Measurements from ENCODE around the gene ADD2.

The ADD2 gene

DNA sequence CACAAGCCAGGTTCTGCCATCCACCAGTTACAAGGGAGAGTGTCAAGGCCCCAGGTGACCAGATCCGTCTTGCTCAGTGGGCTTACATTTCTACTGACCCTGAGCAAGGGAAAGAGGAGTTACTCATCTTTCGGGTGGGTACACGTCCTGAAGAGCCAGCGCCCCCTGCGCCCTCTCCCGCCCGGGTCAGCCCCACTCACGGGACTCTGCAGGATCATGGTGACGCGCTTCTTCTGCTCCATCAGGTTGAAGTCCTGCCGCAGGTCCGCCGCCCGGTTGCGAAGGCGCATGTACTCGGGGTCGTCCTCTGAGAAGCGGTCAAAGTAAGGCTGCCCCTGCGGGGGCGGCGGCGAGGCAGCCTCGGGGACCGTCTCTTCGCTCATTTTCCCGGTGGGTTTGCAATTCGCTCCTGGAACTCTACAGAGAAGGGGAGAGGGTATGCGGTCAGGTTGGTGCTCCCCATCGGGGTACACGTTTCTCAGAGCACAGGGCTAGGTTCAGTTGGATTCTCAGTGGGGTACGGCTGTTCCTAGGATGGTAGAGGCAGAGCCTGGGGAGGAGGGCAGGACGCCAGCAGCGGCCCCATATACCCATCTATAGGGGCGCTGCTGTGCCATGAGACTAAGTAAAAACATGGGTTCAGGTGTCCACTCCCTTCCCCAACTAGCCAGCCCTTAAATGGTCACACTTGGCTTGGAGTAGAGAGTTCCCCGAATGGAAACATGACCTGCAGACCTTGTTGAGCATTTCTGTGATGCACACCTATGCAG is 61.8 kb downstream of the ADD2 start:
- in situ Hi-C loops (cut with MboI; ENCODE audit: low sequenced_read_pairs) = no loop called here

DNA sequence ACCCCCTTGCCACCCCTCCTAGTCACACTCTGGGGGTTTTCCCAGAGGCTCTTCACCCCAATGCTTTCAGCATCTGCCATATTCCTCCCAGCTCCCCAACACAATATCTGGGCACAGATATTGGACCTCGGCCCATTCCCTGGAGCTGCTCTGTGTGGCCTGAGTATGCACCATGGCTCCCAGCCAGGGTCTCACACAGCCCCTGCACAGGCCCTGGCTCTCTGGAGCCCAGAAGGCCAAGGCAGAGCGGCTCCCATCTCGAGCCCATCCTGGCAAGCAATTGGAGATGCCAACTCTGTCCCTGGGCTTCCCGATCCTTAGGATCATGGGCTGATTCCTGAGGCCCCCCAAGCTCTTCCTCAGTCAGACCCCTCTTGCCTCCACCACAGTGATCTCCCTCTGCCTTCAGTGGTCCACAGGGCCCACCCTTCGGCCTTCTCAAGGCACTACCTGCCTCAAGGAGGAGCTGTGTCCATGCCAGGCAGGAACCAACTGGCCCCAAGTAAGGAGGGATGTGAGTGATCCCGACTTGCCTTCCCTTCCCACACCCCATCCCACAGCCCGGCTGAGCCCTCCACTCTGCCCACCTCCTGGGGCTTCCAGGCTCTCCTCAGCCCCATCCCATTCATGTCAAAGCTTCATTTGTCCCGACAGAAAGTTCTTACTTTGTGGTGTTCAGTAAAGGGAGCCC is 62.7 kb downstream of the ADD2 start:
- in situ Hi-C loops (cut with MboI; ENCODE audit: low sequenced_read_pairs) = no loop called here

DNA sequence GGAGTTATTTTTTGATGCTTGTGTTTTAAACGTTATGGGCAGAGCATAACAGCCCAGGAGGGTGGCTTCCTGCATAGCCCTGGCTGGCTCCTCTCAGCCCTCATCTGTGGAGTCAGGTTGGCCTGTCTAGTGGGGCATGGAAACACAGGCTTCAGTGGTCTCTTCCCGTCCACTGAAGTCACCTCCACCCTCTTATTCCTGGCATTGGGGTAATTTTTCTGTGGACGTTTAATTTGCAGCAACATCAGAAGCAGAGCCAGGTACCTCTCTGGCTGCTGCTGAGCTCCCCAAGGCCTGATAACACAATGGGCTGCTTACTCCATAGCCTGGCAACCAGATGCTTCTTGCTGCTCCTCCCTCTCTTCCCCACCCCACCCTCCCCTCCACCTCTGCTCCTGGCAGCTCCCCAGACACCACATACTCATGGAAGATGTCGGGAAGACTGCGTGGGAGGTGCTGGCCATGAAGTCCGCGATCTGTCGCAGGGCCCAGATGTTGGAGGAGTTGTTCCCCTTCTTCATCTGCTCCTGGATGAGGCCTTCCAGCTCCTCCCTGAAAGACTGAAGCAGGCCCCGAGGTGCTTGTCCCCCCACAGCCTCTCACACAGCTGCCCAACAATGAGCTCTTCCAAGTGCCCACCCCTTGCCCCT is 64.0 kb downstream of the ADD2 start:
- in situ Hi-C loops (cut with MboI; ENCODE audit: low sequenced_read_pairs) = no loop called here

DNA sequence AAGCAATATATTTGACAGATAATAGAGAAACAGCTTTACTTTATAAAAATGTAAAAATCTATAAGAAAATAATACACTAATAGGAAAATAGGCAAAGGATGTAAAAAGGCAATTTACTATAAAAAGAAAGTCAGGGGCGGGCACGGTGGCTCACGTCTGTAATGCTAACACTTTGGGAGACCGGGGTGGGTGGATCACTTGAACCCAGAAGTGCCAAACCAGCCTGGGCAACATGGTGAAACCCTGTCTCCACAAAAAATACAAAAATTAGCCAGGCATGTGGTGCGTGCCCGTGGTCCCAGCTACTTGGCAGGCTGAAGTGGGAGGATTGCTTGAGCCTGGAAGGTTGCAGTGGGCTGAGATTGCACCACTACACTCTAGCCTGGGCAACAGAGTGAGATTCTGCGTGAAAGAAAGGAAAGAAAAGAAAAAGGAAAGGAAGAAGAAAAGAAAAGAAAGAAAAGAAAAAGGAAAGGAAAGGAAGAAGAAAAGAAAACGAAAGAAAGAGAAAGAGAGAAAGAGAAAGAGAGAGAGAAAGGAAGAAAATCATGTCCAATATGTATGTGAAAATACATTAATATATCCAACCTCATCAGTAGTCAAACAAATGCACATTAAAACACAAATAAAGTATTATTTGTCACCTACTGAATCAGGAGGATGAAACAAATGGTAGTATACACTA is 65.1 kb downstream of the ADD2 start:
- in situ Hi-C loops (cut with MboI; ENCODE audit: low sequenced_read_pairs) = no loop called here

DNA sequence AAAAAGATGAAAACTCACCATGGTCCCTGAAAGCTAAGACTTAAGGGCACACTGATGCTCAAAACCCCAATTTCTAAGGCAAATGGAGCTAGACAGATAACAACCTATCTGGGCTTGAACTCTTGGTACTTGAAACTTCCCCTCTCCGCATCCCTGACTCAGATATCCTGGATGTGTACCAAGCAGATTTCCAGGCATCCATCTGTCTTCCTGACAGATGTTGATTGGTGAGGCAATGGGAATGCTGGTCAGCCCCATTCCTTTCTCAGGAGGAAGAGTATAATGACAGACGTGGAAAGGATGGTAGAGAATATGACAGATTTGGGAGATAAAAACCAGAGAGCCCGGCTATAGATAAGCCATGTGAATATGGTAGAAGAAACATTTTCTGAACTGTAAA is 69.2 kb downstream of the ADD2 start:
- in situ Hi-C loops (cut with MboI; ENCODE audit: low sequenced_read_pairs) = no loop called here

DNA sequence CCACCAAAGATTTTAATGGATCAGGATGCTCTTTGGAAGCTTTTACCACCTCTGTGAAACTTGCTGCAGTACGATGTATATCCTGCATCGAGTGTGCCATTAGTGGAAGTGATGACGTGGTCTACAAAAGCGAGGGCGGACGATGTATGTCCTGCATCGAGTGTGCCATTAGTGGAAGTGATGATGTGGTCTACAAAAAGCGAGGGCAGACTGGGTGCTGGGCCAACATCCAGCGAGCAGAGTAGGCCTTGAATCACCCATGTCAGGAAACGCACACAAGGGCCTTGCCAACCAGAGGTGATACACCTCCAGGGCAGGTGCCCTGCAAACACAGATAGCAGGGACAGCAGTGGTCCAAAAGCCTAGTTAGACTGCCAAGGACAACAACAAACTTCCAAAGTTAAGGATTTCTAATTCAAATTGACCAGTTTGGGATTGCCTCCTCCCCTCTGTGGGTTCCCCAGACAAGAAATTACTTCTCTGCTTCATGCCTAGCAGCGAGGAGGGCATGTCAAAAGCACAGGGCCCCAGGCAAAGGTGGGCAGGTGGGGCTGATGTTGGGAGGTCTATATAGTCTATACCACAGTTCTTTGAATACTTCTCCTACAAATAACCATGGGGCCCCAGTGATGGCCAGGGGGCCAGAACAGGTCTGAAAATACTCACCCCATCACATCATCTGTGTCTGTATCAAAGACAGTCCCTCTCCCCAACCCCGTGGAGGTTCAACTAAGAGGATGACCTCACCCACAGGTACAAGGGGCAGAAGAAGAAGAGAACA is 70.2 kb downstream of the ADD2 start:
- in situ Hi-C loops (cut with MboI; ENCODE audit: low sequenced_read_pairs) = no loop called here

DNA sequence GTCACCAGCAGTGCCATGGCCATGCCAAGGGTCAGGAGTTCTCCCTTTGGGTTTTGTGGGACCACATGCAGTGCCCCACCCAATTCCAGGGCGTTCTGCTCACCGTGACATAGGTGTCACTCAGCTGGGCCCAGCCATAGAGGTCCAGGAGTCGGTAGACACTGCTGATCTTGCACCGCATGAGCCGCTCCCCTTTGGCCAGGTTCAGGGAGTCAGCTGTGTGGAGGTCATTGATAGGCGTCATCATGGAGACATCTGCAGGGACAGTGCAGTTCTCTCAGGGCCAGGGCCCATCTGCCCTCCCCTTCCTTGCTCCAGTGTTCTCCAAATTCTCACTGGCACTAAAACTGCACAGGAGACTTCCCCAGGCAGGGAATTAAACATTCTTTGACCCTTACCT is 71.9 kb downstream of the ADD2 start:
- in situ Hi-C loops (cut with MboI; ENCODE audit: low sequenced_read_pairs) = no loop called here

DNA sequence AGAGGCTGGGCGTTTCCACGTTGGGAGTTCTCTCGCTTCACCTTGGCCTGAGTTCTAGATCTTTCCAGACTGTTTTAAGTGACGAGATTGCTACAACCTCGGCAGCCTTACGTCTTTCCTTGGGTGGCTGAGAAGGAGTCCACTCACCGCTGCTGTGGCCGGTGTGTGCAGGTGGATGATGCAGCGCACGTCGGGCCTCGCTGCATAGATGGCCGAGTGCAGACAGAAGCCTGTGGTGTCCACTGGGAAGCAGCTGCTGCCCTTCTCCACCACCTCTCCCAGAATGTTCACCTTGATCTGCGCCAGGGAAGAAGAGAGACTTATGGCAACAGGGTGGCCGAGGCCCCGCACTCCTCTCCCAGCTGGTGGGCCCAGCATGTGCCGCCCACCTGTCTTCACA is 75.7 kb downstream of the ADD2 start:
- in situ Hi-C loops (cut with MboI; ENCODE audit: low sequenced_read_pairs) = no loop called here

DNA sequence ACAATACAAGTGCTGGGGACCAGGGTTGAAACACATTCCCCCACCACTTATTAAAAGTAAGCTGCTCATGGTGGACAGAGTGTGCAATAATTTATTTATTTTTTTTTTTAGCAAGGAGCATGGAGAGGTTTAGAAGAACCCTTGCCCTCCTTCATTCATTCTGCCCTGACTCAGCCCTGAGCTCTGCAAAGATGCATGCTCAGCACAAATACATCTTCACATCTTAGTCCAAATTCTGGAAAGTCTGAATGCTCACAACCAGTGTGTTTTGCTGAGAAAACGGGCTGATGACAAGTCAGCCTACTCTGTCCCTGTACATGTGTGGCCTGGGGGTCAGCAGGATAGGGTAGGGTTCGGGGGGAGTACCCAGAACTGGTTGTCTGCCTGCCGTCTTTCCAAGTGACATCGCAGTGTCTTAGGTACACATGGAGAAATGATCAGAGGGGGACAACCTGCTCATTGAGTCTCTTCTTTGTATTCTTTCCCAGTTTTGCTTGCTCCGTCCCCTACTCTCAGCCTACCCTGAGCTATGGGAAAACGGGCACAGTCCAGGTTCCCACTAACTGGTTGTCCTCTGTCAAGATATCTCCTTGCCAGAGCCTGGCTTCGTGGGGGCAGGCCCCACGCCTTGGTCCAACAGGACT is 76.4 kb downstream of the ADD2 start:
- in situ Hi-C loops (cut with MboI; ENCODE audit: low sequenced_read_pairs) = no loop called here

DNA sequence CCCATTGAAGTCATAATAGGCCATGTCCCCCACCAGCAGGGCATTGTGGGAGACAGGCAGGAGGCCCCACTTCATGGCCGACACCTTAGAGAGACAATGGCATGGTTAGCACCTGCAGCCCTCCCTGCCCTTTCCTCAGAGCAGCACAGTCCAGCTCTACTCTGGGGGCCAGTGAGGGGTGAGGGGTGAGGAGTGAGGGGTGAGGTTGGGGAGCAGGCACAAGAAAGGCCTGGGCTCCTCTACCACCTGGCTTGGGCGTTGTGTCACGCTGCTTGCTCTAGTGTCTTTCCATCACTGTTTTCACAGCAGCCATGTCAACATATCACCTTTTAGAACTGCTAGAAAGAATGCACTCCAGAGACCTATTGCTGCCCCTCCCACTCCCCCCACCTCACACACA is 77.2 kb downstream of the ADD2 start:
- in situ Hi-C loops (cut with MboI; ENCODE audit: low sequenced_read_pairs) = no loop called here

DNA sequence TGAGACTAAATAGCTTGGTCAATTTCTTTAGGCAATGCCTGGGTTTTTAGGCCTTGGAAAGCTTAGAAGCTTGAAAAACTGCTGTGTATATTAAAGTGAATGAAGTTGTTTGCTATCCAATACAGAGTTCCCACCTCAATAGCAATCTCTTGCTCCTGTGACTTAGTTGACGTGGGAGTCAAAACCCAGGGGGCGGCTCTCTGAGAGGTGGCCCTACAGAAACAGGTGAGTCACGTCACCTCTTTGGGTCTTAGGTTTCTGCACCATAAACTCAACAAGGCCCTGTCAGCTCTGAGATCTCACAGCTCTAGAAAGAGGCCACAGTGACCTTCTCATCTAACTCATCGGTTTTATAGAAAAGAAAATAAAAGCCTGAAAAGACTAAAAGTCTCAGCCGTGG is 79.6 kb downstream of the ADD2 start:
- in situ Hi-C loops (cut with MboI; ENCODE audit: low sequenced_read_pairs) = no loop called here

DNA sequence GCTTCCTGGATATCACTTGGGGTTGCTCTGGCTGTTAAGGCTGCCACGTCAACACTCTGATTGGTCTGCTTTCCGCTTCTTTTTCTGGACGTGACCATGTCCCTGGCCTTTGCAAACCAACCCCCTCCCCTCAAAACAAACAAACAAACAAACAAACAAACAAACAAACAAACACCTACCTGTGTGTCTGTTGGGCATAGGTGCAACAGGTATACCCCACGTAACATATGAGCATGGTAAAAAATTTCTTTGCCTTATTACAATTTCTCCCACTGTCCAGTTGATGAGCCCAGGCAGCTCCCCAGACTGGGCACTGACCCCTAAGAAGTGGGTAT is 80.6 kb downstream of the ADD2 start:
- in situ Hi-C loops (cut with MboI; ENCODE audit: low sequenced_read_pairs) = no loop called here

DNA sequence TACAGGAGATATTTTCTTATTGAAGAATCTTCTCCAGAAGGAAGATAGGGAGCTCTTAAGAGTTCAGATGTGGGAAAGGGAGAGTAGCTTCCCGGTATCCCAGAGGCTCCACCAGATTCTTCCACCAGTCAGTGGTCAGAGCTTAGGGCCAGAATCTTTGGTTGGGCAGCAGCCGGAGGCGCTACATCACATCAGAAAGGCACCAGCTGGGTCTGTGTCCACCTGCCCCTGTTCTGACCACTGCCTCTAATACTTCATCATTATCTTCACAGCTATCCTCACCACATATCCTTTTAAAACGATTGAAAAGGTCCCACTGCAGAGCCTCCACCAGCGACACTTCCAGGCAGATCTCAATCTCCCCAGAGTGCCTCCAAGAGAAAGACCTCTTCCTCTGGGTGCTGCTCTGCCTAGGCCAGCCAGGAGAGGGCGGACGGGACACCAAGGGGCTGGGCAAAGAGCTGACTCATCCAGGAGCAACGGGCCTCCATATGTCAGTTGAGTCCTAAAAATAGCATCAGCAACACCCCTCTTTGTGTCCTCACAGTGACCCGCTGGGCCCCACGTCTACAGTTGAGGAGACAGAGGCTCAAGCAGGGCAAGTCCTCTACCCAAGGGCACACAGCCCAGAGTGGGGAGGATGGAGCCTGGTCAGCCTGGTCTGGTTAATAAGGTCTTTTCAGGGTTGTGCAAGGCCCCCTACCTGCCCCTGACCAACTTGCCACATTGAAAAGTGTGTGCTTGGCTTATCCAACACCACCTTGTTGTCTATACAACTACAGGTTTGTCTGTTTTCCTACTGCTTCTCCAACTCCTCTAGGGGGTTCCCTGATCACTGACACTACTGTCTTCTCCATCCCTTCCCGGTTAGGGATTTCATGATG is 81.2 kb downstream of the ADD2 start:
- in situ Hi-C loops (cut with MboI; ENCODE audit: low sequenced_read_pairs) = no loop called here

DNA sequence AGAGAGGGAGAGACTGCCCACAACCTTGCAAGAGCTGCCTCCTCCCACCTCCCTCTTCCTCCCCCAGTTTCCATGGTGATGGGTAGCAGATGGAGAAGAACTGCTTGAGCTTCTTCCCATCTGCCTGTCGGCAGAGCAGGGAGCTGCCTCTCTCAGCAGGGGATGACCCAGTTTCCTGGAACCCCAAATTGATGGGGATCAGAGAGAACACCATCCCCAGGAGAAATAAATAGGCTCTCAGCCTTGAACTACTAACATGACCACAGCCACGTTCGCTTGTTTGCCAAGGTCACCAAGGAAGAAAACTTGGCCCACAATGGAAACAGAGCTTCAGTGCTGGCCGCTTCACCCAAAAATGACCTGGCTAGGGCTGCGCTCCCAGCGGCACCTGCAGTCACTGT is 82.2 kb downstream of the ADD2 start:
- in situ Hi-C loops (cut with MboI; ENCODE audit: low sequenced_read_pairs) = no loop called here

DNA sequence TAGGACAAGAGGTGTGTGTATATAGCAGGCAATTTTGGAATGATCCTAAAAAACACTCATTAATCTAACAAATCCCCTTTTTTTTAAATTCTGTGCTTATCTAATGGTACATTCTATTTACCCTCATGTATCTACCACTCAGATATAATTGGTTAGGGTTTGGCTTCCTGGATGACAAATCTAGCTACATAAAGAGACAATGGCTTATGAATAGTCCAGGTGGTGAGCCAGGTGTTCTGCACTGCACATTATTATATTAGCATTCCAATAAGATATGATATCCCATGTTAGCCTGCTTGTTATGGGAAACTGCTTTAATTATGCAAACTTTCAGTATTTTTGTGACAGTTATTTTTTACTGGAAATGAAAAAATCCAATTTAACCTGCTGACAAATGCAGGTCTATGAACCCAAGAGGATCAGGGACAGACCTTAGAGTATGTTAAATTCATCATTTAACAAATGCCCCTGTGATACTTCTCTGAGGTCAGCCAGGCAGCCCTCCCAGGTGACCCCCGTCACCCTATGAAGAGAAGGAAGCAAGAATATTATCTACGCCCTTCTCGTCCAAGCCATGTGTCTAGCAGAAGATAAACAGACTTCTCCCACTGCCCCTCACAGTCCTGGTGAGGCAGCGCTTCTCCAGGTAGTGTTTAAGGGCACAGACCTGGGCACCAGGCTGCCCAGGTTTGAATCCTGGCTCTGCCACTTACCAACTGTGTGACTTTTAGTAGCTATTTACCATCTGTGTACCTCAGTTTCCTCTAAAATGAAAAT is 83.0 kb downstream of the ADD2 start:
- in situ Hi-C loops (cut with MboI; ENCODE audit: low sequenced_read_pairs) = no loop called here

DNA sequence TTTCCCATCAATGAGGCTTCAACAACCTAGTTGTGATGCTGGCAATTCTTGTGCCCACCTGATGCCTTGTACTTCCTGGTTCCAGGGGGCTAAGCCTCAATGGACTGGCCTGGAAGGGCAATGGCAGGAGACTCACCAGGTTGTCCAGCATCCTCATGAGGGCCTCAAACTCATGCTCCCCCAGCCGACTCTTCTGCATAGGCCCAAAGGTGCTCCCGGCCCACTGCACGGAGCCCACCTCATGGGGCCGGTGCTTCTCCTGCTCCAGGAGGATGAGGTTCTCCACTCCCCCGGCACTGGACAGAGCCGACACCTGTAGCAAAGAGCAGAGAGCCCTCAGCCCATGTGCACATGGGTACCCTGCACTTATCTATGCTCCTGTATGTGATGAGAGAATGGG is 84.5 kb downstream of the ADD2 start:
- in situ Hi-C loops (cut with MboI; ENCODE audit: low sequenced_read_pairs) = no loop called here

DNA sequence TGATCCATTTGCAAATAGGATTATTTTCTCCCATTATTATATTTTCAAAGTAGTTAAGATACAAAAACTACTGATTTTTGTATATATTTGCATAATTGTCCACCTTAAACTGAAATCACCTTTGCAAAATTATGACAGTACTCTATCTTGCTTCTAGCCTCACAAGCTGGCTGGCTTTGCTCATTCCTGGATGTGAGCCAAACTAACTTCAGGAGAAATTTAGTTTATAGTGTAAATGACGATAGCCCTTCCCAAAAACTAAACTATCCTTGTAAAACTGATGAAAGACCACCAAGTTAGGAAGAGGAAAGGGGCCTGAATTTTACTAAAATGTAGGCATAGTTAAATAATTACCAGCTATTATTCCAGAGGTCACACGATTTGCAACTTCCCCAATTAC is 87.3 kb downstream of the ADD2 start:
- in situ Hi-C loops (cut with MboI; ENCODE audit: low sequenced_read_pairs) = no loop called here

DNA sequence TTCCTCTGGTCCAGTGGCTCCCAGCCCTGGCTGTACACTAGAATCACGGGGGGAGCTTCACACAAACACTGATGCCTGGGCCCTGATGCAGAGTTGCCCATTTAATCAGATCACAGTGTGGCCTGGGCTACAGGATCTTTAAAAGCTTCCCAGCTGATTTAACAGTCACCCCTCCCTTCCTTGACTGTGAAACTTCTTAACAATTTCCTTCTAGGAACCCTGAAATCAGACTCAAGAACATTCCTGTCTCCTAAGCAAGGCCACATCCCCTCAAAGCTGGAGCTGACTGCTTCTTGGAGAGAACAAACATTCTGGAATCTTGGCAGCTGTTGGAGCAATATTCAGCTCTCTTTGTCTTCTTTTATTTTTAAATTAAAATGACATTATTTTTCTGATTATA is 88.7 kb downstream of the ADD2 start:
- in situ Hi-C loops (cut with MboI; ENCODE audit: low sequenced_read_pairs) = no loop called here

Measured in HL-60/S4 (cell line).